PFSK-1 (cell line): ENCODE measurements around the gene VAMP4.

ENCODE experiments used
- FOXP2 ChIP-seq: optimal IDR thresholded peaks from 2 replicates; pipeline ENCODE3; 2011; ENCODE audit warnings: borderline replicate concordance, control low read depth, inconsistent platforms; ENCODE audit not compliant: insufficient read depth; ENCODE audit errors: extremely low read length, extremely low read depth
- POLR2AphosphoS5 ChIP-seq: IDR thresholded peaks from 2 replicates; pipeline ENCODE4 v1.6.1; 2012; ENCODE audit warnings: low read depth, mild to moderate bottlenecking, control low read depth, low read length, moderate library complexity
- REST ChIP-seq, 2 experiments: IDR thresholded peaks; 2 replicates each; pipeline versions ENCODE4 v1.6.1 to v1.8.0; 2011 to 2012; ENCODE audit warnings: low read depth in 2 of 2, low read length in 2 of 2, control low read depth in 1 of 2, inconsistent platforms in 1 of 2, mild to moderate bottlenecking in 1 of 2, moderate library complexity in 1 of 2; ENCODE audit not compliant: insufficient read depth in 1 of 2
- SIN3A ChIP-seq: IDR thresholded peaks from 2 replicates; pipeline ENCODE4 v1.6.1; 2012; ENCODE audit warnings: mild to moderate bottlenecking, low read length, moderate library complexity, borderline replicate concordance; ENCODE audit not compliant: insufficient read depth
- TAF1 ChIP-seq: IDR thresholded peaks from 2 replicates; pipeline ENCODE4 v1.6.1; 2012; ENCODE audit warnings: low read length, control low read depth, borderline replicate concordance; ENCODE audit not compliant: insufficient read depth

Gene VAMP4

GRCh38 chr1:171674431-171675405 is 67.1 kb downstream of the VAMP4 start:
- TF ChIP-seq SIN3A: no peak
- TF ChIP-seq REST (IDR thresholded peaks at IDR 0.05; ENCODE audit: insufficient read depth in 1 of 2, low read depth in 2 of 2, low read length in 2 of 2): no peak

- no peak for TF ChIP-seq SIN3A
- TF ChIP-seq POLR2AphosphoS5: no peak
- no peak for TF ChIP-seq FOXP2
- TF ChIP-seq TAF1: no peak
- no peak for TF ChIP-seq REST (IDR thresholded peaks at IDR 0.05; ENCODE audit: insufficient read depth in 1 of 2, low read depth in 2 of 2, low read length in 2 of 2)
These were observed 71.1 kb downstream of the VAMP4 start for GRCh38 chr1:171670739-171671138.

- TF ChIP-seq REST (IDR thresholded peaks at IDR 0.05; ENCODE audit: insufficient read depth in 1 of 2, low read depth in 2 of 2, low read length in 2 of 2) (no peak), SIN3A (no peak), FOXP2 (no peak), TAF1 (no peak), POLR2AphosphoS5 (no peak)
These were observed 73.5 kb downstream of the VAMP4 start for GRCh38 chr1:171668372-171668771.

- TF ChIP-seq POLR2AphosphoS5: no peak
- no peak for TF ChIP-seq SIN3A
- no peak for TF ChIP-seq REST (IDR thresholded peaks at IDR 0.05; ENCODE audit: insufficient read depth in 1 of 2, low read depth in 2 of 2, low read length in 2 of 2)
- no peak for TF ChIP-seq FOXP2
- TF ChIP-seq TAF1: no peak
These were observed 75.6 kb downstream of the VAMP4 start for GRCh38 chr1:171666114-171666769.
